Stimulated activated effector memory CD8-positive, alpha-beta T cell treated with anti-CD3 and anti-CD28 coated beads, Interleukin-12 subunit alpha, Interleukin-12 subunit beta, amount 100 ng/mL, for 72 hours (primary cell): ENCODE data around the gene FGD4.
"Not testable (repeated sequence)": the region's sequence is repeated elsewhere in the genome, so short reads cannot be mapped to it uniquely, and the experiment has no call there.

Source experiments
- ATAC-seq: fragments of 150-1000 bp; cut with Tn5 transposase; 2 replicates; pipeline ENCODE4 v1.10.0; 2021
- DNase-seq, 2 donors: peaks; one replicate each; pipeline ENCODE4 v3.0.0; 2021 to 2022; ENCODE audit warnings: low spot score in 2 of 2
- H3K27ac Mint-ChIP-seq: one replicate; pipeline ENCODE4 v1.8.0; 2022; ENCODE audit warnings: mild to moderate bottlenecking, mixed read lengths
- H3K36me3 Mint-ChIP-seq: one replicate; pipeline ENCODE4 v1.8.0; 2022; ENCODE audit warnings: mild to moderate bottlenecking, mixed read lengths
- H3K4me1 Mint-ChIP-seq: one replicate; pipeline ENCODE4 v1.8.0; 2022; ENCODE audit warnings: mixed read lengths
- H3K4me3 Mint-ChIP-seq: one replicate; pipeline ENCODE4 v1.8.0; 2022; ENCODE audit warnings: mild to moderate bottlenecking, mixed read lengths
- H3K9me3 Mint-ChIP-seq: one replicate; pipeline ENCODE4 v1.8.0; 2022; ENCODE audit warnings: mixed read lengths

Gene FGD4

GRCh38 chr12:32508626-32509025 is 109.3 kb downstream of the FGD4 start:
- no peaks in the 10 kb centered on the region for H3K4me1 Mint-ChIP-seq
- no peak for DNase-seq
- no peak for ATAC-seq
- no peak overlapping the region for H3K4me3 Mint-ChIP-seq
- no peaks in the 10 kb centered on the region for H3K9me3 Mint-ChIP-seq
- H3K36me3 Mint-ChIP-seq: no peaks in the 10 kb centered on the region
- no peak overlapping the region for H3K27ac Mint-ChIP-seq

GRCh38 chr12:32509328-32510091 is 110.2 kb downstream of the FGD4 start:
- Mint-ChIP-seq H3K27ac (no peak overlapping the region), H3K9me3 (no peaks in the 10 kb centered on the region), H3K4me3 (no peak overlapping the region), H3K4me1 (no peaks in the 10 kb centered on the region), H3K36me3 (no peaks in the 10 kb centered on the region)
- DNase-seq (no peak), ATAC-seq (no peak)

- H3K27ac Mint-ChIP-seq, H3K9me3 Mint-ChIP-seq, DNase-seq, H3K36me3 Mint-ChIP-seq, ATAC-seq, H3K4me1 Mint-ChIP-seq, H3K4me3 Mint-ChIP-seq: not testable (repeated sequence)
Observed at GRCh38 chr12:32511976-32512375, 112.6 kb downstream of the FGD4 start.

- Mint-ChIP-seq H3K4me1 (no peaks in the 10 kb centered on the region), H3K36me3 (no peaks in the 10 kb centered on the region), H3K4me3 (no peak overlapping the region), H3K27ac (no peak overlapping the region), H3K9me3 (no peaks in the 10 kb centered on the region)
- DNase-seq (no peak), ATAC-seq (no peak)
Observed at GRCh38 chr12:32512379-32512778, 113.0 kb downstream of the FGD4 start.

- H3K9me3 Mint-ChIP-seq: no peaks in the 10 kb centered on the region
Observed at GRCh38 chr12:32512910-32513309, 113.6 kb downstream of the FGD4 start.

GRCh38 chr12:32515137-32515873 is 115.9 kb downstream of the FGD4 start:
- no peak overlapping the region for H3K4me3 Mint-ChIP-seq
- H3K27ac Mint-ChIP-seq: no peak overlapping the region
- no peak for DNase-seq
- no peak for ATAC-seq
- no peaks in the 10 kb centered on the region for H3K4me1 Mint-ChIP-seq
- no peaks in the 10 kb centered on the region for H3K9me3 Mint-ChIP-seq
- no peaks in the 10 kb centered on the region for H3K36me3 Mint-ChIP-seq

More at GRCh38 chr12:32512910-32513309, 113.6 kb downstream of the FGD4 start:
- ATAC-seq (no peak), DNase-seq (no peak)
- Mint-ChIP-seq H3K27ac (no peak overlapping the region), H3K36me3 (no peaks in the 10 kb centered on the region), H3K4me1 (no peaks in the 10 kb centered on the region), H3K4me3 (no peak overlapping the region)

GRCh38 chr12:32516230-32516629 is 116.9 kb downstream of the FGD4 start:
- Mint-ChIP-seq H3K4me1 (no peaks in the 10 kb centered on the region), H3K9me3 (no peaks in the 10 kb centered on the region), H3K36me3 (no peaks in the 10 kb centered on the region), H3K4me3 (no peak overlapping the region), H3K27ac (no peak overlapping the region)
- no peak for DNase-seq
- ATAC-seq: no peak

- no peak overlapping the region for H3K27ac Mint-ChIP-seq
- DNase-seq: no peak
Observed at GRCh38 chr12:32517966-32518365, 118.6 kb downstream of the FGD4 start.

GRCh38 chr12:32519047-32519446 is 119.7 kb downstream of the FGD4 start:
- H3K4me1 Mint-ChIP-seq: no peaks in the 10 kb centered on the region

More at GRCh38 chr12:32517966-32518365, 118.6 kb downstream of the FGD4 start:
- Mint-ChIP-seq H3K9me3 (no peaks in the 10 kb centered on the region), H3K4me1 (no peaks in the 10 kb centered on the region), H3K4me3 (no peak overlapping the region), H3K36me3 (no peaks in the 10 kb centered on the region)
- ATAC-seq: no peak

GRCh38 chr12:32522331-32523221 is 123.2 kb downstream of the FGD4 start:
- H3K4me3 Mint-ChIP-seq: no peak overlapping the region
- H3K36me3 Mint-ChIP-seq: no peaks in the 10 kb centered on the region
- no peaks in the 10 kb centered on the region for H3K4me1 Mint-ChIP-seq
- H3K9me3 Mint-ChIP-seq: no peaks in the 10 kb centered on the region
- DNase-seq: no peak
- no peak overlapping the region for H3K27ac Mint-ChIP-seq
- no peak for ATAC-seq

More at GRCh38 chr12:32519047-32519446, 119.7 kb downstream of the FGD4 start:
- Mint-ChIP-seq H3K4me3 (no peak overlapping the region), H3K9me3 (no peaks in the 10 kb centered on the region), H3K36me3 (no peaks in the 10 kb centered on the region), H3K27ac (no peak overlapping the region)
- ATAC-seq (no peak), DNase-seq (no peak)

- H3K4me1 Mint-ChIP-seq, ATAC-seq, H3K4me3 Mint-ChIP-seq, H3K36me3 Mint-ChIP-seq, DNase-seq, H3K27ac Mint-ChIP-seq, H3K9me3 Mint-ChIP-seq: not testable (repeated sequence)
Observed at GRCh38 chr12:32525802-32526201, 126.4 kb downstream of the FGD4 start.

GRCh38 chr12:32526343-32526742 is 127.0 kb downstream of the FGD4 start:
- H3K4me1 Mint-ChIP-seq, H3K9me3 Mint-ChIP-seq, H3K27ac Mint-ChIP-seq, ATAC-seq, H3K4me3 Mint-ChIP-seq, H3K36me3 Mint-ChIP-seq, DNase-seq: not testable (repeated sequence)

- Mint-ChIP-seq H3K36me3 (no peaks in the 10 kb centered on the region), H3K9me3 (no peaks in the 10 kb centered on the region), H3K4me1 (no peaks in the 10 kb centered on the region), H3K4me3 (no peak overlapping the region), H3K27ac (no peak overlapping the region)
- DNase-seq: no peak
- no peak for ATAC-seq
Observed at GRCh38 chr12:32532422-32532821, 133.1 kb downstream of the FGD4 start.

GRCh38 chr12:32532951-32533350 is 133.6 kb downstream of the FGD4 start:
- ATAC-seq (no peak), DNase-seq (no peak)
- Mint-ChIP-seq H3K4me3 (no peak overlapping the region), H3K27ac (no peak overlapping the region), H3K9me3 (no peaks in the 10 kb centered on the region), H3K36me3 (no peaks in the 10 kb centered on the region), H3K4me1 (no peaks in the 10 kb centered on the region)

- H3K27ac Mint-ChIP-seq, H3K9me3 Mint-ChIP-seq, H3K4me3 Mint-ChIP-seq, H3K4me1 Mint-ChIP-seq, DNase-seq, ATAC-seq, H3K36me3 Mint-ChIP-seq: not testable (repeated sequence)
Observed at GRCh38 chr12:32533506-32533905, 134.1 kb downstream of the FGD4 start.
